Keratinocyte (primary cell): Measurements from ENCODE around the gene ERICH6. TPM values are rescaled to one million over a fixed set of nuclear protein-coding genes. Genes with fewer than 3 reads are reported as not detected.

Source experiments
- DNase-seq: peaks from one replicate; pipeline ENCODE4 v3.0.0-alpha.2; 2011; ENCODE audit warnings: low read depth, missing footprints, low spot score
- FAIRE-seq: peaks from 2 replicates; lab custom pipeline; 2011; peaks lifted over from hg19 to GRCh38; lab: Jason Lieb, UNC
- H2AFZ ChIP-seq: 2 replicates; pipeline ENCODE4 v1.6.0; 2012; ENCODE audit warnings: low read length, control low read depth, inconsistent platforms; ENCODE audit not compliant: control insufficient read depth
- H3K27ac ChIP-seq: 2 replicates; pipeline ENCODE4 v1.5.1; 2011; ENCODE audit warnings: low read length; ENCODE audit not compliant: control insufficient read depth, insufficient read depth
- H3K27me3 ChIP-seq: 3 replicates; pipeline ENCODE4 v1.6.0; 2011; ENCODE audit warnings: low read length; ENCODE audit not compliant: control insufficient read depth, insufficient read depth; ENCODE audit errors: extremely low read depth
- H3K36me3 ChIP-seq, 2 experiments: 2 replicates in 1 of 2; 3 replicates in 1 of 2; pipeline ENCODE4 v1.5.1; 2011; ENCODE audit warnings: low read length in 2 of 2, mild to moderate bottlenecking in 1 of 2; ENCODE audit not compliant: control insufficient read depth in 2 of 2, insufficient read depth in 2 of 2; ENCODE audit errors: extremely low read depth in 1 of 2
- H3K4me1 ChIP-seq: 3 replicates; pipeline ENCODE4 v1.5.1; 2011; ENCODE audit warnings: low read length; ENCODE audit not compliant: control insufficient read depth, insufficient read depth; ENCODE audit errors: extremely low read depth
- H3K4me2 ChIP-seq: 3 replicates; pipeline ENCODE4 v1.6.0; 2011; ENCODE audit warnings: low read depth, low read length; ENCODE audit not compliant: control insufficient read depth, insufficient read depth; ENCODE audit errors: extremely low read depth
- H3K4me3 ChIP-seq, 3 experiments: fragments of 200-600 bp in 1 of 3; sonication (generic) in 1 of 3; 2 replicates in 2 of 3; 3 replicates in 1 of 3; pipeline ENCODE4 v1.5.1; 2011 to 2016; ENCODE audit warnings: low read length in 3 of 3, mild to moderate bottlenecking in 3 of 3, control low read depth in 2 of 3, inconsistent platforms in 1 of 3, low read depth in 1 of 3, mixed read lengths in 1 of 3, mixed run types in 1 of 3, moderate library complexity in 1 of 3; ENCODE audit not compliant: control insufficient read depth in 2 of 3, insufficient read depth in 2 of 3; ENCODE audit errors: extremely low read depth in 1 of 3
- H3K79me2 ChIP-seq: 2 replicates; pipeline ENCODE4 v1.6.0; 2012; ENCODE audit warnings: low read length; ENCODE audit not compliant: control insufficient read depth, insufficient read depth
- H3K9ac ChIP-seq: 3 replicates; pipeline ENCODE4 v1.6.0; 2011; ENCODE audit warnings: low read length; ENCODE audit not compliant: control insufficient read depth, insufficient read depth; ENCODE audit errors: extremely low read depth
- H3K9me1 ChIP-seq: 3 replicates; pipeline ENCODE4 v1.6.0; 2011; ENCODE audit warnings: low read length; ENCODE audit not compliant: control insufficient read depth, insufficient read depth; ENCODE audit errors: extremely low read depth
- H3K9me3 ChIP-seq: 2 replicates; pipeline ENCODE4 v1.5.1; 2012; ENCODE audit warnings: low read depth, low read length; ENCODE audit not compliant: control insufficient read depth
- H4K20me1 ChIP-seq: 3 replicates; pipeline ENCODE4 v1.6.0; 2011; ENCODE audit warnings: low read length; ENCODE audit not compliant: control insufficient read depth, insufficient read depth; ENCODE audit errors: extremely low read depth
- EZH2 ChIP-seq: IDR thresholded peaks from one replicate; pipeline ENCODE4 v1.6.1; 2012; ENCODE audit warnings: inconsistent platforms, mild to moderate bottlenecking, low read length, moderate library complexity
- dilution Hi-C: fragments of 300-500 bp; cut with MboI; formaldehyde crosslinking; loops from one replicate; pipeline ENCODE4 v1.7.0; 2020; ENCODE audit warnings: low sequenced_read_pairs; ENCODE audit not compliant: extremely low pct_ligation_motif_present
- polyA plus RNA-seq, 5 experiments: library from polyadenylated mRNA; depleted of rRNA in 3 of 5; stranded (reverse) in 3 of 5; stranded (forward) in 1 of 5; unstranded in 1 of 5; fragments of >200 nt; gene quantifications; 1 replicate in 1 of 5; 2 replicates in 3 of 5; 3 replicates in 1 of 5; pipeline versions ENCODE4 v1.2.1 to v1.2.3, GENCODE V29; 2011 to 2012; ENCODE audit warnings: missing spikeins in 2 of 5, low read depth in 1 of 5, low replicate concordance in 1 of 5
- TF ChIP-seq, protein P1 (sequence below), 3 experiments: IDR thresholded peaks in 1 of 3; conservative IDR thresholded peaks in 1 of 3; optimal IDR thresholded peaks in 1 of 3; 2 replicates in 2 of 3; 3 replicates in 1 of 3; pipeline versions ENCODE3 to v1.5.1; 2011; ENCODE audit warnings: low read length in 3 of 3, mild to moderate bottlenecking in 3 of 3, moderate library complexity in 2 of 3, control low read depth in 1 of 3, inconsistent platforms in 1 of 3; ENCODE audit not compliant: insufficient read depth in 2 of 3; ENCODE audit errors: extremely low read depth in 1 of 3

ERICH6 gene
- polyA plus RNA-seq, 1 donor (not counting 4 experiments of a cell fraction or from before 2014, with no cell fraction given): 0.03 TPM

DNA sequence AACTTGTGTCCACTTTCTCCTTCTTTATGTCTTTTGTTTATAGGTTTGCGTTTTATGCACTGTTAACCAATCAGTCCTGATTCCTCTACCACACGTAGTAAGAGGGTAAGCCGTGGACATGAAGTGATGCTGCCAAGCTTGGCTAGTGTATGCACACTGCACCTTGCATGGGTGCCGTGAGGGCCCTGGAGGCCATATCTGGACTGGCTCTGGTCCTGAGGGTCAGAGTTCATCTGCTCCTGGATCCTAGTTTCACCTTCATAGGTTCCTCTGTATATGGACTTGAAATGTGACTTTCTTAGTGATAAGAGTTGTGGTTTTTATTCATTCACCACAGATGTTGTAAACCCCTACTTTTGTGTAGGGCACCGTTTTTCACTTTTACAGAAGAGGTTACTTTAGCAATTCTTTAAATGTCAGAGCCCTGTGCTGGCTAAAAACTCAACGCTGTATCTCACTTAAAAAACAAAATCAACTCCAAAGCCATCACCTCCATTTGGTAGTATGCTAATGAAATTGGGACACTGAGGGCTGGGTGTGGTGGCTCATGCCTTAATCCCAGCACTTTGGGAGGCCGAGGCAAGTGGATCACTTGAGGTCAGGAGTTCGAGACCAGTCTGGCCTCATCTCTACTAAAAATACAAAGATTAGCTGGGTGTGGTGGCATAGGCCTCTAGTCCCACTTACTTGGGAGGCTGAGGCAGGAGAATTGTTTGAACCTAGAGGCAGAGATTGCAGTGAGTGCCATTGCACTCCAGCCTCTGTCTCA lies 36.3 kb upstream of the ERICH6 start:
- Histone ChIP-seq H2AFZ (no peak overlapping the region), H3K4me1 (peaks cover 56% of the 10 kb centered on the region), H3K9ac (no peak overlapping the region), H3K9me3 (no peaks in the 10 kb centered on the region), H3K4me3 (no peak overlapping the region), H3K27me3 (no peaks in the 10 kb centered on the region), H3K4me2 (no peak overlapping the region), H3K79me2 (peaks cover 28% of the 10 kb centered on the region), H3K27ac (peak overlapping the region; percentile 70), H3K9me1 (no peaks in the 10 kb centered on the region), H4K20me1 (no peaks in the 10 kb centered on the region), H3K36me3 (peaks cover 11 to 12% of the 10 kb centered on the region in 2 experiments)
- no peak for DNase-seq
- no peak for TF ChIP-seq EZH2
- TF ChIP-seq, protein P1, sequence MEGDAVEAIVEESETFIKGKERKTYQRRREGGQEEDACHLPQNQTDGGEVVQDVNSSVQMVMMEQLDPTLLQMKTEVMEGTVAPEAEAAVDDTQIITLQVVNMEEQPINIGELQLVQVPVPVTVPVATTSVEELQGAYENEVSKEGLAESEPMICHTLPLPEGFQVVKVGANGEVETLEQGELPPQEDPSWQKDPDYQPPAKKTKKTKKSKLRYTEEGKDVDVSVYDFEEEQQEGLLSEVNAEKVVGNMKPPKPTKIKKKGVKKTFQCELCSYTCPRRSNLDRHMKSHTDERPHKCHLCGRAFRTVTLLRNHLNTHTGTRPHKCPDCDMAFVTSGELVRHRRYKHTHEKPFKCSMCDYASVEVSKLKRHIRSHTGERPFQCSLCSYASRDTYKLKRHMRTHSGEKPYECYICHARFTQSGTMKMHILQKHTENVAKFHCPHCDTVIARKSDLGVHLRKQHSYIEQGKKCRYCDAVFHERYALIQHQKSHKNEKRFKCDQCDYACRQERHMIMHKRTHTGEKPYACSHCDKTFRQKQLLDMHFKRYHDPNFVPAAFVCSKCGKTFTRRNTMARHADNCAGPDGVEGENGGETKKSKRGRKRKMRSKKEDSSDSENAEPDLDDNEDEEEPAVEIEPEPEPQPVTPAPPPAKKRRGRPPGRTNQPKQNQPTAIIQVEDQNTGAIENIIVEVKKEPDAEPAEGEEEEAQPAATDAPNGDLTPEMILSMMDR (optimal IDR thresholded peaks at IDR 0.05 in 1 of 3, IDR thresholded peaks at IDR 0.05 in 1 of 3, conservative IDR thresholded peaks at IDR 0.05 in 1 of 3; ENCODE audit: extremely low read depth in 1 of 3, insufficient read depth in 2 of 3, low read length in 3 of 3): no peak
- FAIRE-seq: no peak
- dilution Hi-C loops: no loop called here

DNA sequence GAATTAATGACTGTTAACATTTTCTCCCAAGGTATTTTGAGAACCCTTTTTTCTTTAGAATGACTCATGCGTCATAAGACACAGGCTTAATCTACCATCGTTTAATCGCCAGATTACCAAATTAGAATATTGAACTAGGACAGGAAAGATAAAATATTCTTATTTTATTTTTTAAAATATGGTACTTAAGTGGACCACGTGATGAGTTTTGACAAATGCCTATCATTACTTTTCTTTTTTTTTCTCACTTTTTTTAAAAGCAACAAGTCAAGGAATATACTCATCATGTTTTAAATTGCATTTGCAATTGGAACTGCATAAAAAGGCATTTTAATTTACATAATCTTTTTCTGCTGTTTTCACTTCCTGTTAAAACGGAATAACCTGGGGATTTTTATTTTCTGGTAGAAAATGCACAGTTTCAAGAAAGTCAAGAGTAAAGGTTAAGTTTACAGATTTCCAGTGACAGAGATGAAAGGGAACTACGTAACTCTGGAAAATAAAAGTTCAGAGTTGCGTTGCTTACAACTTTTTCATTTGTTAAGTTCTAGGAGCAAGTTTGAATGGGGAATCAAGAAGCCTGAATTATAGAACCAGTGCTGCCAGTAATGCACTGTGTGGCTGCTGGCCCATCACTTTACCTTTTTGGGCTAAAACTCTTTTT lies 35.6 kb upstream of the ERICH6 start:
- FAIRE-seq (no peak), DNase-seq (no peak)
- no peaks in the 10 kb centered on the region for H3K9me1 ChIP-seq
- no peak overlapping the region for H2AFZ ChIP-seq
- peaks cover 27% of the 10 kb centered on the region for H3K79me2 ChIP-seq
- H3K36me3 ChIP-seq: peaks cover 12 to 13% of the 10 kb centered on the region in 2 experiments
- dilution Hi-C loops: no loop called here
- no peaks in the 10 kb centered on the region for H3K27me3 ChIP-seq
- H3K9ac ChIP-seq: no peak overlapping the region
- no peaks in the 10 kb centered on the region for H4K20me1 ChIP-seq
- peak overlapping the region; percentile 10 for H3K4me2 ChIP-seq
- TF ChIP-seq, protein P1 (optimal IDR thresholded peaks at IDR 0.05 in 1 of 3, IDR thresholded peaks at IDR 0.05 in 1 of 3, conservative IDR thresholded peaks at IDR 0.05 in 1 of 3; ENCODE audit: extremely low read depth in 1 of 3, insufficient read depth in 2 of 3, low read length in 3 of 3): no peak
- TF ChIP-seq EZH2: no peak
- H3K9me3 ChIP-seq: no peaks in the 10 kb centered on the region
- H3K4me1 ChIP-seq: peaks cover 53% of the 10 kb centered on the region
- H3K4me3 ChIP-seq: no peak overlapping the region
- H3K27ac ChIP-seq: peak overlapping the region; percentile 70
